Mesodermal cell (in vitro differentiated cells): ENCODE results near the gene SEC22A.
A peak's percentile ranks its signal among the peaks of the same experiment; 100 is the strongest.
"Not testable (repeated sequence)": the region's sequence is repeated elsewhere in the genome, so short reads cannot be mapped to it uniquely, and the experiment has no call there.

ENCODE experiments used
- H3K27ac ChIP-seq: 2 replicates; pipeline ENCODE4 v1.7.0; 2013; ENCODE audit warnings: mild to moderate bottlenecking, low read depth, low read length, moderate library complexity; ENCODE audit not compliant: severe bottlenecking
- H3K36me3 ChIP-seq: 2 replicates; pipeline ENCODE4 v1.7.1; 2013; ENCODE audit warnings: mild to moderate bottlenecking, low read length, moderate library complexity; ENCODE audit not compliant: control insufficient read depth, insufficient read depth
- H3K4me1 ChIP-seq: one replicate; pipeline ENCODE4 v1.7.1; 2013; ENCODE audit warnings: mild to moderate bottlenecking, low read length; ENCODE audit not compliant: insufficient read depth, control insufficient read depth, poor library complexity, severe bottlenecking
- H3K4me3 ChIP-seq: 2 replicates; pipeline ENCODE4 v1.7.0; 2013; ENCODE audit warnings: low read length, control low read depth, mild to moderate bottlenecking; ENCODE audit not compliant: insufficient read depth, poor library complexity, severe bottlenecking; ENCODE audit errors: extremely low read depth
- H3K9me3 ChIP-seq: 2 replicates; pipeline ENCODE4 v1.7.1; 2013; ENCODE audit warnings: mild to moderate bottlenecking, low read length, moderate library complexity; ENCODE audit not compliant: control insufficient read depth
- WGBS, 2 experiments: methylation state at CpG; one replicate each; pipeline ENCODE4 v1.1.5; 2013; ENCODE audit warnings: missing lambda C conversion rate in 2 of 2; ENCODE audit not compliant: insufficient coverage in 2 of 2; 5-methylcytosine and 5-hydroxymethylcytosine counted together

The SEC22A gene

DNA sequence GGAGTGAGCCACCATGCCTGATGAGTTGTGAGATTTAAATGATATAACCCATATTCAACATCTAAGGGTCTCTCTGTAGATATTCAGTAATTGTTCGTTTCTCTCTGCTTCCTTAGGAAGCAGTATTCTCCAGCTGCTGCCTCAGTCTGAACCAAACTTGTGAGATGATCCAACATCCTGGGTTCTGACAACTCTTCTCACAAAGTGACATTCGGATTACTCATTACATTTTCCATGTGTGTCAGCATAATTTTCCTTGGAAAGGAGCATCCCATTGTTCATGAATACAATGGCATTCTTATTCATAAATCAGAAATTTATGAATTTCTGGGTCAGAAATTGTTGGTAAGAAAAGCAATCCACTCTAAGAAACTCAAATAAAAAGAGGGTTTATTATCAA, 15.0 kb upstream of the SEC22A start:
- no peaks in the 10 kb centered on the region for H3K36me3 ChIP-seq
- no peaks in the 10 kb centered on the region for H3K9me3 ChIP-seq
- no peak overlapping the region for H3K4me3 ChIP-seq
- WGBS, 2 experiments = 100% methylated on average over 1 of the region's 2 CpGs
- no peak overlapping the region for H3K27ac ChIP-seq
- no peaks in the 10 kb centered on the region for H3K4me1 ChIP-seq

DNA sequence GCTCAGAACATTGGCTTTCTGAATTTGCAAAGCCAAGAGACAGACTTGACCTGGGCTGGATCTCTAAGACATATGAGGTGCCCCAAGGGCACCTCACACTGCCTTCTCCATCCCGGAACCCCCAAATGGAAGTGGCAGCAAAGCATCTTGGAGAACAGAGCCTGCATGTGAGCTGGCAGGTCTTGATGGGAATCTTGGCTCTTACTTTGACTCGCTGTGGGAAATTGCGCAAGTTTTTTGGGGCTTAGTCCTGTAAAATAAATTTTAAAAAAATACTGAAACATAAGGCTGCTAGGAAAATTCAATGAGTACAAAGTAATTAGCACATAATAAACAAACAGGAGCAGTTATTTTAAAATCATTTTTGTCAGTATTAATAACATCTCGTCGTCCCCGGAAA, 13.7 kb upstream of the SEC22A start:
- no peaks in the 10 kb centered on the region for H3K9me3 ChIP-seq
- 100% methylated on average over 1 of the region's 6 CpGs for WGBS, 2 experiments
- H3K36me3 ChIP-seq = no peaks in the 10 kb centered on the region
- no peak overlapping the region for H3K27ac ChIP-seq
- H3K4me1 ChIP-seq = no peaks in the 10 kb centered on the region
- H3K4me3 ChIP-seq = no peak overlapping the region

DNA sequence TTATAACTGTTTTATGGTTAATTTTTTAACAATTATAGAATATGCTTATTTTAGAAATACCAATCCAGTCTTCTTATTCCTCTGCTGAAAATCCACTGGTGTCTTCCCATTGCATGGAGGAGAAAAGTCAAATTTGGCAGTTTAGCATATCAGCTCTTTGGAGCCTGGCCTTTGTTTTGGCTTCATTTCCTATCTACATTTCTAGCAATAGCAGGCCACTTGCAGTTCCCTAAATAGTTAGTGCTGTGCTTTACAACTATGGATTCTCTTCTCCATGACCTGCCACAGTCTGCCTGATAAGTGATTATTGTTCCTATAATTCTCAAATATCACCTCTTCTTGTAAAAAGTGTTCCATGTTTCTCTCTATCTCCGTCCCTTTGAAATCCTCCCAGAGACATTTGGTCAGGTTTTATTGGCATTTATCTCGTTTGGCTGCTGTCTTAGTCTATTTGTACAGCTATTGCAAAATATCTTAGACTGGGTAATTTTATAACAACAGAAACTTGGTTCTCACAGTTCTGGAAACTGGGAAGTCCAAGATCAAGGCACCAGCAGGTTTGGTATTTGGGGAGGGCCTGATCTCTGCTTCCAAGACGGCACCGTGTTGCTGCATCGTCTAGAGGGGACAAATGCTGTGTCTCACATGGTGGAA, 8.2 kb upstream of the SEC22A start:
- Histone ChIP-seq H3K9me3 (no peaks in the 10 kb centered on the region), H3K4me1 (no peaks in the 10 kb centered on the region), H3K4me3 (no peak overlapping the region), H3K36me3 (no peaks in the 10 kb centered on the region), H3K27ac (no peak overlapping the region)
- 80 to 89% methylated on average over 1 to 3 of the region's 5 CpGs for WGBS, 2 experiments

DNA sequence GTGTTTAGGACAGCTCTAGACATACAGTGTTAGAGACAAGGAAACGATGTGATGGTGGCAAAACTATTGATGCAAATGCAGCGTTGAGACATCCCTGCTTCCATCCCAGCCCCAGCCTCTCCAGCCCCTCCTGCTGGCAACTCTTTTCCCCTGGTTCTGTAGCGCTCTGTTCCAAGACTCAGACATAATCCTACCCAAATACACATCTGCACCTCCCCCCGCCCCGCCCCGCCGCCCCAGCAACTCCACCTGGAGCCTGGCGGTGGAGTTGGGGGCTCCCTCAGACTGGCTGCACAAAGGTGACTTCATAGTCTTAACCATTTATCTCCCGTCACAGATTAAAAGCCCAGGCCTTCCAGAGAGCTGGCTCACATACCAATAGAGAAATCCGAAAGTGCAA, 7.2 kb upstream of the SEC22A start:
- Histone ChIP-seq H3K27ac (no peak overlapping the region), H3K9me3 (no peaks in the 10 kb centered on the region), H3K36me3 (no peaks in the 10 kb centered on the region), H3K4me1 (no peaks in the 10 kb centered on the region), H3K4me3 (no peak overlapping the region)
- 14 to 22% methylated on average over 4 to 6 of the region's 10 CpGs for WGBS, 2 experiments

DNA sequence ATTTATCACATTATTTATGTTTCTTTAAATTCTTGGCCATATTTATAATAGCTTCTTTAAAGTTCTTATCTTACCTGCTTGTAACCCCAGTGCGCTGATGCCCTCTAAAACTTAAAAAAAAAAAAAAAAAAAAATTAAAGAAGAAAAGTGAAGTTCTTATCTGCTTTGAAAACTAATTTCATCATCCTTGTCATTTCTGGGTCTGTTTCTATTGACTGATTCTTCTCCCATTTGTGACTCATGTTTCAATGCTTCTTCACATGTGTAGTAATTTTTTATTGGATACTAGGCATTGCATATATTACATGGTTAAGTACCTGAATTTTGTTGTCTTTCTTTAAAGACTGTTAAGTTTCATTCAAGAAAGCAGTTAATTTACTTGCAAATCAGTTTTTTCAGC, 3.4 kb upstream of the SEC22A start:
- Histone ChIP-seq H3K27ac (no peak overlapping the region), H3K4me1 (no peaks in the 10 kb centered on the region), H3K9me3 (no peaks in the 10 kb centered on the region), H3K4me3 (no peak overlapping the region), H3K36me3 (no peaks in the 10 kb centered on the region)
- WGBS, 2 experiments = no CpG with 5 or more reads among the region's 1 CpG

DNA sequence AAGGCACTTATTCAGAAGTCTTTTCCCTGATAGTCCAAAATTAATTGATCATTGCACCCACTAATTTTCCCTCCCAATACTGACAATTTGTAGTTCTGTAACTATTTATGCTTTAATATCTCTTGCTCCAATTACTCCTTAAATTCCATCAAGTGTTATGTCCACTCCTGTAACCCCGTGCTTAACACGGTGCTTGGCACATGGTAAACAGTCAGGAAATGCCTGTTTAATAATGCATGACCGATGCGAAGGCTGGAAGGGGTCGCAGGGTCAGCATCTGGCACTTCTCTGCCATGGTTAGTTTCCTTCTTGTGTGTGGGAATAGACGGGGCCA, 553 bp upstream of the SEC22A start:
- Histone ChIP-seq H3K4me1 (no peaks in the 10 kb centered on the region), H3K36me3 (no peaks in the 10 kb centered on the region), H3K27ac (peak overlapping the region; percentile 20), H3K4me3 (peak overlapping the region; percentile 83), H3K9me3 (no peaks in the 10 kb centered on the region)
- 0 to 20% methylated on average over 1 to 5 of the region's 6 CpGs for WGBS, 2 experiments

DNA sequence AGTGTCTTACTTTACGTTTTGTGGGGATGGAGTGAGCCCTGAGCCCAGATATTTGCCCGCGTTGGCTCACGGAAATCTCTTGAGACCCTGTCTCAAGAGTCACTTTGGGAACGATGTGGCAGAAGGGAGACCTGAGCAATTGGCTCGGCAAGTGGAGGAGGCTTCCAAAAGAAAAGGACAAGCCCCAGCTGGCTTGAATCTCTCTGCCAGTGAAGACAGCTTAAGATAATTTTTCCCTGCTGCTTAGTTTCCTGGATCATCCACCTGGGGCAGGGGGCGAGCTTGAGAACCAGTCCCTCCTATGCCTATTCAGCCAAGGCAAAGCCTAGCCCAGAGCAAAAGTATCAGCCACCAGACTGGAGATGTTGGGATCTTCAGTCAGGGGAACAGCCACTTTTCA, 708 bp downstream of the SEC22A start:
- Histone ChIP-seq H3K9me3 (no peaks in the 10 kb centered on the region), H3K36me3 (no peaks in the 10 kb centered on the region), H3K4me3 (peak overlapping the region; percentile 83), H3K27ac (peak overlapping the region; percentile 57), H3K4me1 (no peaks in the 10 kb centered on the region)
- WGBS, 2 experiments = 10 to 12% methylated on average over 7 of the region's 7 CpGs

DNA sequence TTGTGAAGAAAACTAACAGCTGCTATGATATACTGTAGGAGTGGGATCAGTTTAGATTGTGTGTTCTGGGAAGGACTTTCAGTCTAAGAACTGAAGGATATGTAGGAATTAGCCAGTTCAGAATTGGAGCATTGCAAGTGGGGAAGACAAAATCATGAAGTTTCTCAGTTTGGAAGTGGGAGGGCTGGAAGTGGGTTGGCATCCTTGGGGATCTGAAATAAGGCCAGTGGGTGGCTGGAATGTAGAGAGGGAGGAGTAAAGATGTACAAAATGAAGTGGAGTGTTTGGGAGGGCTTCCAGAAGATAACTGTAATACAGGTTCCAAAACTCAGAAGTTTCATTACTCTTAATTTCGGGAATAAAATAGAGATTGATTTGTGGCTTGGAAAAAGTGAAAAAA, 17.2 kb downstream of the SEC22A start:
- H3K4me1 ChIP-seq = no peaks in the 10 kb centered on the region
- 70% methylated on average over 1 of the region's 1 CpG; no CpG with 5 or more reads in 1 of the 2 experiments for WGBS, 2 experiments
- peaks cover 11% of the 10 kb centered on the region for H3K36me3 ChIP-seq
- H3K27ac ChIP-seq = no peak overlapping the region
- H3K4me3 ChIP-seq = no peak overlapping the region
- no peaks in the 10 kb centered on the region for H3K9me3 ChIP-seq

DNA sequence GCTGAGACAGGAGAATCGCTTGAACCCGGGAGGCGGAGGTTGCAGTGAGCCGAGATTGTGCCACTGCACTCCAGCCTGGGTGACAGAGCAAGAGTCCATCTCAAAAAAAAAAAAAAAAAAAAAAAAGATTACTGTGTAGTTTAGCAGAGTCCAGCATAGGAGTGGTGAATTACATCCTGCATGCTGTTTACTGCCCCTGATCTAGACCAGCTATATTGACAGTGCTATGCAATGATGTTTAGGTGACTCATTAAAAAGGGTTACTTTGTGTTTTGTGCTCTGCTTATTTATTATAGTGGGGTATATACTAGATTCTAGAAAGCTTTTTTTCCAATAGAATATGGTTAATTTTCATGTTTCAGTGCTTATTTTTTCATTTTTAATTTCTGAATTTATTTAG, 19.6 kb downstream of the SEC22A start:
- not testable (repeated sequence) for H3K9me3 ChIP-seq, H3K27ac ChIP-seq, H3K4me1 ChIP-seq, H3K36me3 ChIP-seq, H3K4me3 ChIP-seq
- WGBS, 2 experiments = no CpG with 5 or more reads among the region's 4 CpGs

DNA sequence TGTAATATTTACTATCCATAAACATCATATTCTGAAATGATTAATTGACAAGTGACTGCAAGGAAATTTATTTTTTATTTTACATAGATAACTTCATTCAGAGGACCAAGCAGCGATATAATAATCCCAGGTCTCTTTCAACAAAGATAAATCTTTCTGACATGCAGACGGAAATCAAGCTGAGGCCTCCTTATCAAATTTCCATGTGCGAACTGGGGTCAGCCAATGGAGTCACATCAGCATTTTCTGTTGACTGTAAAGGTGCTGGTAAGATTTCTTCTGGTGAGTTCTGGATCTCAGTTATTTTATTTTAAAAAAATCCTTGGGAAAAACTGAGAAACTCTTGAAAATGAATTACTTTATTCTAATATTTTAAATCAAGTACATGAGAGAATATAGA, 23.3 kb downstream of the SEC22A start:
- whole genome bisulfite sequencing, 2 experiments = 91 to 100% methylated on average over 3 of the region's 3 CpGs

DNA sequence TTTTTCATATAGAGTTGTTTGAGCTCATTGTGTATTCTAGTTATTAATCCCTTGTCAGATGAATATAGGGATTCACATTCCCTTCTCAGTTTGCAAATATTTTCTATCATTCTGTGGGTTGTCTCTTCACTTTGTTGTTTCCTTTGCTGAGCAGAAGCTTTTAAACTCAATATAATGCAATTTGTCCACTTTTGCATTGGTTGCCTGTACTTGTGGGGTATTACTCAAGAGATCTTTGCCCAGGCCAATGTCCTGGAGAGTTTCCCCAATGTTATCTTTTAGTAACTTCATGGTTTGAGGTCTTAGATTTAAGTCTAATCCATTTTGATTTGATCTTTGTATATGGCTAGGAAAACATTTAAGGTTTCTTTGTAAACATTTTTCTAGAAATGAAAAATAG, 24.8 kb downstream of the SEC22A start:
- Histone ChIP-seq H3K36me3 (peaks cover 26% of the 10 kb centered on the region), H3K27ac (no peak overlapping the region), H3K4me3 (no peak overlapping the region), H3K4me1 (no peaks in the 10 kb centered on the region), H3K9me3 (peaks cover 12% of the 10 kb centered on the region)

More for the DNA sequence above, 23.3 kb downstream of the SEC22A start:
- no peaks in the 10 kb centered on the region for H3K4me1 ChIP-seq
- peaks cover 26% of the 10 kb centered on the region for H3K36me3 ChIP-seq
- H3K9me3 ChIP-seq = peaks cover 12% of the 10 kb centered on the region
- no peak overlapping the region for H3K27ac ChIP-seq
- no peak overlapping the region for H3K4me3 ChIP-seq
